ENCODE measurements around the gene AIM2.
A peak's percentile ranks its signal among the peaks of the same experiment; 100 is the strongest.

Gene AIM2

DNA sequence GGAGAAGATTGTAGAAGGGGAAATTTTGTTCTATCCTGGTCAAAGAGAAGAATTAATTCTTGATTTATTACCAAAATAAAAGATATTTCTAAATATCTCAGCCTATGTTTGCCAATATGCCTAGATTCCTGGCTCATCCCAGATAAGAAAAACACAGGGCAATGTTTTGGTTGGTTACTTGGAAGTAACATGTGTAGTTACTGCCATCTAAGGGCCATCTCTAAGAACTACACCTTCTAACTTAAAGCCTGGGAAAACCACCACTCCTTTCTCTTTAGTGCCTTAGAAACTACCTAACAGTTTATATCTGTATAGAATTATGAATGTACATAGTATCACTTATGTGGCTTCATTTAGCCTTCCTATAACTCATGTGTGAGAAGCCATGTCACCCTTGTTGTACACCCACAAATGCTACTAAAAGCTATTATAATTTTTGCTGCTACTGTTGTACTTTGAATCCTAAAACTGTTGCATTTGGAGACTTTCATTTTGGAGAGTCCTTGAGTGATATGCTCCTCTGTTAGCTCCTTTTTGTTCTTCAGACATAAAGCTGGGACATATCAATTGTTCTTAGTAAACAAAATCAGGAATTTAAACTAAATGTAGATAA is 4.5 kb downstream of the AIM2 start:
- CTCF ChIA-PET: interaction anchor here (0.6 to 5.3 kb wide), 27 partner anchors 10 to 1706 kb away, joined by 3 to 80 read pairs (median 5); no protein-coding TSS in a partner anchor
- H3K4me3 ChIP-seq (ENCODE audit: low read depth, low read length): no peak overlapping the region
- POLR2A ChIA-PET: no interaction called here
- TF ChIP-seq, protein P1, sequence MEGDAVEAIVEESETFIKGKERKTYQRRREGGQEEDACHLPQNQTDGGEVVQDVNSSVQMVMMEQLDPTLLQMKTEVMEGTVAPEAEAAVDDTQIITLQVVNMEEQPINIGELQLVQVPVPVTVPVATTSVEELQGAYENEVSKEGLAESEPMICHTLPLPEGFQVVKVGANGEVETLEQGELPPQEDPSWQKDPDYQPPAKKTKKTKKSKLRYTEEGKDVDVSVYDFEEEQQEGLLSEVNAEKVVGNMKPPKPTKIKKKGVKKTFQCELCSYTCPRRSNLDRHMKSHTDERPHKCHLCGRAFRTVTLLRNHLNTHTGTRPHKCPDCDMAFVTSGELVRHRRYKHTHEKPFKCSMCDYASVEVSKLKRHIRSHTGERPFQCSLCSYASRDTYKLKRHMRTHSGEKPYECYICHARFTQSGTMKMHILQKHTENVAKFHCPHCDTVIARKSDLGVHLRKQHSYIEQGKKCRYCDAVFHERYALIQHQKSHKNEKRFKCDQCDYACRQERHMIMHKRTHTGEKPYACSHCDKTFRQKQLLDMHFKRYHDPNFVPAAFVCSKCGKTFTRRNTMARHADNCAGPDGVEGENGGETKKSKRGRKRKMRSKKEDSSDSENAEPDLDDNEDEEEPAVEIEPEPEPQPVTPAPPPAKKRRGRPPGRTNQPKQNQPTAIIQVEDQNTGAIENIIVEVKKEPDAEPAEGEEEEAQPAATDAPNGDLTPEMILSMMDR (IDR thresholded peaks at IDR 0.05; ENCODE audit: insufficient read depth, low read length, missing control alignments): peak; percentile 44
- DNase-seq (ENCODE audit: low read depth, low spot score): peak; percentile 36

DNA sequence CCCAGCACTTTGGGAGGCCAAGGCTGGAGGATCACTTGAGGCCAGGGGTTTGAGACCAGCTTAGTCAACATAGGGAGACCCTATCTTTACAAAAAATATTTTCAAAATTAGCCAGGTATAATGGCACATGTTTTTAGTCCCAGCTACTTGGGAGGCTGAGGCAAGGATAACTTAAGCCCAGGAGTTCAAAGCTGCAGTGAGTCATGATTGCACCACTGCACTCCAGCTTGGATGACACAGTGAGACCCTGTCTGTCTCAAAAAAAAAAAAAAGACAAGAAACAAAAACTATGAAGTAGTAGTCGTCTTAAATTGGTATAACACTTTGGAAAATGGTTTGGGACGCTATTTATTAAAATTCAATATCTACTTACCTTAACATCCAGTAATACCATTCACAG is 7.7 kb downstream of the AIM2 start:
- ChIA-PET POLR2A (no interaction called here), CTCF (interaction anchor here (0.8 to 5.3 kb wide), 5 partner anchors 9 to 1106 kb away, joined by 3 to 80 read pairs (median 10); no protein-coding TSS in a partner anchor)
- no peak for DNase-seq (ENCODE audit: low read depth, low spot score)
- H3K4me3 ChIP-seq (ENCODE audit: low read depth, low read length): no peak overlapping the region
- TF ChIP-seq, protein P1 (IDR thresholded peaks at IDR 0.05; ENCODE audit: insufficient read depth, low read length, missing control alignments): no peak

DNA sequence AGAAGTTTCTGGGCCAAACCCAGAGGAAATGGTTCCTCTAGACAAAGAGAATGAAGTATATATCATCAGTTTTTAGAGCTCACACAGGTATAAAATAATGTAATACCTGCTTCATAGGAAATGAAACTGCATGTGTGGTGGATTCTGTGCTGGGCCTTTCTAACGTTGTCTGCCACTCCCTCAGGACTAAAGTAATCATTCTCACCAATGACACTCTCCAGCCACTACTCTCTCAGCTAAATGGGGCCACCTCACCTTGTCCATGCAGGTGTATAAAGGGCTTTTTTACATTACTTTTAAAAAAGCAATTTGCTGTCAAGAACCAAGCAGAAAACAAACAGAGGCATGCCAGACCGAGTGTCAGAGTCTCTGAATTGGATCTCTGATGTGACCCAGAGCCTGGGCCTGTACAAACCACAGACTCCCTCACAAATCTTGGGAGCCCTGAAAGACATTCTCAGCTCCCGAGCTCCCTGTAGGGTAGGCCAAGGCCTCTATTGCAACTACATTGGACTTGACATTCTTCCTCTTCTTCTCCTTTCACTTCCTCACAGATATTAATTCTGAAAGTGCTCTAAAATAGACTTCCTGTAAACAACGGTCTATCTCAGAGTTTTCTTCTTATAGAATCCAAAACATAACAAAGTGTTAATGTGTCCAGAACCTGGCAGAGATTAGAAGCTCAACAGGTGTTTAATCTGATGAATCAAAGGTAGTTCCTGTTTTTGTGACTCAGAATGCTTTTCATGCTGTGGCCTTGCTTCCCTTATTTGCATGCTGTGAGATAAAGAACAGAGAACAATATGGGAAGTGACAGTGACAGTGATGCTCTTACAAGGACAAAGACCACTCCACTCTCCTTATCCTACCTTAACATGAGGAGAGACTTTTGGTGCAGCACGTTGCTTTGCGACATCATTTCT is 8.6 kb downstream of the AIM2 start:
- no peak overlapping the region for H3K4me3 ChIP-seq (ENCODE audit: low read depth, low read length)
- ChIA-PET CTCF (interaction anchor here (0.8 to 3.4 kb wide), 5 partner anchors 9 to 943 kb away, joined by 3 to 10 read pairs (median 4); no protein-coding TSS in a partner anchor), POLR2A (no interaction called here)
- TF ChIP-seq, protein P1 (IDR thresholded peaks at IDR 0.05; ENCODE audit: insufficient read depth, low read length, missing control alignments): no peak
- DNase-seq (ENCODE audit: low read depth, low spot score): no peak

DNA sequence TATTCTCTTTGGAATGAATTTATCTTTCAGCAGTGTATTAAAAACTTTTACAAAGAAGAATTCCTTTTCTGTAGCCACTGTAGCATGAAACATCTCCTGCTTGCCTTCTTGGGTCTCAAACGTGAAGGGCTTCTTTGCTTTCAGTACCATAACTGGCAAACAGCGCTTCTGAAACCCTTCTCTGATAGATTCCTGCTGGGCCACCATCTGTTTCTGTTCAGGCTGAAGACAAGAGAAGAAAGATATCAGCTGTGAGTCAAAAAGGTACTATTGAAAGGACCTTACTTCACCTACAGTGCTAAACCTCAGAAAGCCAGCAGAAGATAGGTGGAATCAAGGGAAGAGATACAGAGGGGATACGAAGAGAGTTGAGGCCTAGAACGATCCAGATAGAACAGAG is 10.5 kb downstream of the AIM2 start:
- no peak overlapping the region for H3K4me3 ChIP-seq (ENCODE audit: low read depth, low read length)
- no peak for DNase-seq (ENCODE audit: low read depth, low spot score)
- POLR2A ChIA-PET: no interaction called here

DNA sequence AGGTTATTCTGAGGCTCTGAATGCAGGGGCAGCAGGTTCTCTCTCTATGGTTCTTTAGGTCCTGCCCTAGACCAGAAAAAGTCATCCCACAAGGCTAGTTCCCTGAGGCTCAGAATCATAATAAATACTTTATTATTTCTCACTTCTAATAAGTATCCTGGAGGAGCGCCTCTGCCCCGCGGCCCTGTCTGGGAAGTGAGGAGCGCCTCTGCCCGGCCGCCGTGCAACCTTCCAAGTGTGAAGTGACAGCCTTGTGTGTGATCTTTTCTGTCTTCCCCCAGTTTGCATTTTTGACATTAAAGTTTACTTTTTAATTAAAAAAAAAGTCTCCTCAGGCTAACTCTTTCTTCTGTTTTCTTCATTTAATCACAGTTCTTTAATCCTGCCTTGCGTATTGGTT is 11.5 kb downstream of the AIM2 start:
- no peak for DNase-seq (ENCODE audit: low read depth, low spot score)
- ChIA-PET POLR2A (no interaction called here), CTCF (no interaction called here)
- TF ChIP-seq, protein P1 (IDR thresholded peaks at IDR 0.05; ENCODE audit: insufficient read depth, low read length, missing control alignments): no peak
- H3K4me3 ChIP-seq (ENCODE audit: low read depth, low read length): no peak overlapping the region

More for the DNA sequence above, 10.5 kb downstream of the AIM2 start:
- TF ChIP-seq, protein P1 (IDR thresholded peaks at IDR 0.05; ENCODE audit: insufficient read depth, low read length, missing control alignments): no peak
- CTCF ChIA-PET: no interaction called here

DNA sequence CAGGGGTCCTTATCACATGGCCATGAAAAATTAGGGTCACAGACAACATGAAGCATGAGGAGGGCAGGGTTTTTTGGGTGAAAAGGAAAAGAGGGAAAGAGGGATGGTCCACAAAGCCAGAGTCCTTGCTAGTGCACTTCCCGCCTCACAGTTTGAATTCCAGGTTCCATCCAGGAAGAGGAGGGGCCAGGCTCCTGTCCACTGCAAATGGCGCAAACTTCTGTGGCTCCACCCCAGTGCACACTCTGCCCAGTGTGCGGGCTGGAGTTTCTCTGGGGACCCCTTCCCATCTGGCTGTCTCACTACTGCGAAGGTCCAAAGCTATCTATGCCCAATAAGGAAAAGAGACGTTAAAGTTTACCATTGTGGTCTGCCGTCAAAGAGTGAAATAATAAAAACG is 17.8 kb downstream of the AIM2 start:
- TF ChIP-seq, protein P1 (IDR thresholded peaks at IDR 0.05; ENCODE audit: insufficient read depth, low read length, missing control alignments): no peak
- ChIA-PET CTCF (interaction anchor here (1.0 to 1.4 kb wide), 2 partner anchors 10 to 13 kb away, joined by 3 to 4 read pairs; no protein-coding TSS in a partner anchor), POLR2A (no interaction called here)
- no peak for DNase-seq (ENCODE audit: low read depth, low spot score)
- no peak overlapping the region for H3K4me3 ChIP-seq (ENCODE audit: low read depth, low read length)
